Neural cell (in vitro differentiated cells): ENCODE data around the gene GALNT14. TPM values are rescaled to one million over a fixed set of nuclear protein-coding genes. Genes with fewer than 3 reads are reported as not detected.

Experiments used
- H2AFZ ChIP-seq: fragments of 200-600, 300-800 bp; sonication (generic), shearing (Covaris generic); 2 replicates; pipeline ENCODE4 v1.6.0; 2014; ENCODE audit warnings: low read depth, mild to moderate bottlenecking, antibody characterized with exemption, low read length, moderate library complexity
- H3F3A ChIP-seq: fragments of 200-600 bp; shearing (Covaris generic); 2 replicates; pipeline ENCODE4 v1.6.1; 2016; ENCODE audit warnings: mild to moderate bottlenecking, moderate library complexity, mixed read lengths, antibody characterized with exemption, low read length; ENCODE audit not compliant: insufficient read depth, poor library complexity, severe bottlenecking
- H3K27ac ChIP-seq: fragments of 200-600, 300-800 bp; sonication (generic), shearing (Covaris generic); 2 replicates; pipeline ENCODE4 v1.5.1; 2014; ENCODE audit warnings: mild to moderate bottlenecking, low read length, moderate library complexity
- H3K27me3 ChIP-seq: fragments of 300-800, 200-600 bp; sonication (generic), shearing (Covaris generic); 2 replicates; pipeline ENCODE4 v1.6.0; 2014; ENCODE audit warnings: mild to moderate bottlenecking, low read depth, low read length, moderate library complexity; ENCODE audit not compliant: insufficient read depth
- H3K36me3 ChIP-seq: fragments of 300-800, 200-600 bp; sonication (generic), shearing (Covaris generic); 2 replicates; pipeline ENCODE4 v1.5.1; 2014; ENCODE audit warnings: mild to moderate bottlenecking, antibody characterized with exemption, low read length, moderate library complexity; ENCODE audit not compliant: insufficient read depth
- H3K4me2 ChIP-seq: fragments of 300-800, 200-600 bp; sonication (generic), shearing (Covaris generic); 2 replicates; pipeline ENCODE4 v1.6.0; 2014; ENCODE audit warnings: mild to moderate bottlenecking, low read length
- H3K4me3 ChIP-seq: fragments of 300-800, 200-600 bp; sonication (generic), shearing (Covaris generic); 2 replicates; pipeline ENCODE4 v1.5.1; 2014; ENCODE audit warnings: mild to moderate bottlenecking, low read length, moderate library complexity
- H3K79me2 ChIP-seq: fragments of 200-600 bp; shearing (Covaris generic); replicated peaks from 2 replicates; pipeline ENCODE4 v1.6.0; 2014; ENCODE audit warnings: mild to moderate bottlenecking, low read length, moderate library complexity; ENCODE audit not compliant: insufficient read depth
- H3K9ac ChIP-seq: fragments of 300-800, 200-600 bp; sonication (generic), shearing (Covaris generic); 2 replicates; pipeline ENCODE4 v1.6.1; 2016; ENCODE audit warnings: mild to moderate bottlenecking, low read length, mixed read lengths
- H3K9me2 ChIP-seq: fragments of 200-600 bp; shearing (Covaris generic); 2 replicates; pipeline ENCODE4 v1.6.1; 2016; ENCODE audit warnings: mild to moderate bottlenecking, low read length, mixed read lengths; ENCODE audit not compliant: insufficient read depth
- H3K9me3 ChIP-seq: fragments of 200-600, 300-800 bp; sonication (generic), shearing (Covaris generic); 2 replicates; pipeline ENCODE4 v1.6.1; 2016; ENCODE audit warnings: mild to moderate bottlenecking, mixed run types, low read length, moderate library complexity, mixed read lengths
- H4K20me1 ChIP-seq: fragments of 200-600 bp; shearing (Covaris generic); 2 replicates; pipeline ENCODE4 v1.6.1; 2016; ENCODE audit warnings: mild to moderate bottlenecking, mixed run types; ENCODE audit not compliant: insufficient read depth
- EP300 ChIP-seq: fragments of 450-650 bp; conservative IDR thresholded peaks from 2 replicates; pipeline ENCODE4 v1.6.1; 2014; ENCODE audit warnings: antibody characterized with exemption, mild to moderate bottlenecking, moderate library complexity; ENCODE audit not compliant: poor library complexity, severe bottlenecking
- EZH2 ChIP-seq: fragments of 200-600, 300-800 bp; shearing (Covaris generic), sonication (generic); IDR thresholded peaks from 2 replicates; pipeline ENCODE4 v1.6.1; 2014; ENCODE audit warnings: antibody characterized with exemption, low read length, borderline replicate concordance, mild to moderate bottlenecking; ENCODE audit not compliant: insufficient read depth, poor library complexity, severe bottlenecking
- MXI1 ChIP-seq: fragments of 450-650 bp; conservative IDR thresholded peaks from 2 replicates; pipeline ENCODE4 v1.6.1; 2014; ENCODE audit warnings: antibody characterized with exemption, mild to moderate bottlenecking; ENCODE audit not compliant: poor library complexity, severe bottlenecking
- POLR2AphosphoS5 ChIP-seq: IDR thresholded peaks from 2 replicates; pipeline ENCODE4 v1.6.1; 2012
- RAD21 ChIP-seq: fragments of 450-650 bp; conservative IDR thresholded peaks from 2 replicates; pipeline ENCODE4 v1.6.1; 2014; ENCODE audit warnings: antibody characterized with exemption, mild to moderate bottlenecking, moderate library complexity
- SMC3 ChIP-seq: fragments of 450-650 bp; conservative IDR thresholded peaks from 2 replicates; pipeline ENCODE4 v1.6.1; 2014; ENCODE audit warnings: antibody characterized with exemption, mild to moderate bottlenecking, moderate library complexity; ENCODE audit not compliant: poor library complexity
- TAF1 ChIP-seq: IDR thresholded peaks from 2 replicates; pipeline ENCODE4 v1.6.1; 2012; ENCODE audit warnings: low read depth
- polyA plus RNA-seq: library from polyadenylated mRNA; depleted of rRNA; stranded (reverse); fragments of >200 nt; gene quantifications from 2 replicates; pipeline ENCODE4 v1.2.3, GENCODE V29; 2014
- TF ChIP-seq, protein P1 (sequence below): IDR thresholded peaks from 2 replicates; pipeline ENCODE4 v1.6.1; 2012; ENCODE audit warnings: borderline replicate concordance
- TF ChIP-seq, protein P2 (sequence below): fragments of 450-650 bp; IDR thresholded peaks from 2 replicates; pipeline ENCODE4 v1.5.1; 2014; ENCODE audit warnings: antibody characterized with exemption, mild to moderate bottlenecking, moderate library complexity; ENCODE audit not compliant: poor library complexity, severe bottlenecking

The GALNT14 gene
- polyA plus RNA-seq, 1 donor from 2014 or later: 15.9 TPM

DNA sequence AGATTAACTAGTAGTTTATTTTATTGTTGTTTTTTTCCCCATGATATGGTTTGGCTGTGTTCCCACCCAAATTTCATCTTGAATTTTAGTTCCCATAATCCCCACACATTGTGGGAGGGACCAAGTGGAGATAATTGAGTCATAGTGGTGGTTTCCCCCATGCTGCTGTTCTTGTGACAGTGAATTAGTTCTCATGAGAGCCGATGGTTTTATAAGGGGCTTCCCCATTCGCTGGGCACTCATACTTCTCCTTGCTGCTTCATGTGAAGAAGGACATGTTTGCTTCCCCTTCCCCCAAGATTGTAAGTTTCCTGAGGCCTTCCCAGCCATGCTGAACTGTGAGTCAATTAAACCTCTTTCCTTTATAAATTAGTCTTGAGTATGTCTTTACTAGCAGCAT lies 36.5 kb downstream of the GALNT14 start:
- H3K4me3 ChIP-seq: no peak overlapping the region
- no peak overlapping the region for H3K9ac ChIP-seq
- no peaks in the 10 kb centered on the region for H3K27me3 ChIP-seq
- TF ChIP-seq TAF1 (no peak), RAD21 (no peak), MXI1 (no peak), EP300 (no peak), EZH2 (no peak), SMC3 (no peak)
- TF ChIP-seq, protein P1, sequence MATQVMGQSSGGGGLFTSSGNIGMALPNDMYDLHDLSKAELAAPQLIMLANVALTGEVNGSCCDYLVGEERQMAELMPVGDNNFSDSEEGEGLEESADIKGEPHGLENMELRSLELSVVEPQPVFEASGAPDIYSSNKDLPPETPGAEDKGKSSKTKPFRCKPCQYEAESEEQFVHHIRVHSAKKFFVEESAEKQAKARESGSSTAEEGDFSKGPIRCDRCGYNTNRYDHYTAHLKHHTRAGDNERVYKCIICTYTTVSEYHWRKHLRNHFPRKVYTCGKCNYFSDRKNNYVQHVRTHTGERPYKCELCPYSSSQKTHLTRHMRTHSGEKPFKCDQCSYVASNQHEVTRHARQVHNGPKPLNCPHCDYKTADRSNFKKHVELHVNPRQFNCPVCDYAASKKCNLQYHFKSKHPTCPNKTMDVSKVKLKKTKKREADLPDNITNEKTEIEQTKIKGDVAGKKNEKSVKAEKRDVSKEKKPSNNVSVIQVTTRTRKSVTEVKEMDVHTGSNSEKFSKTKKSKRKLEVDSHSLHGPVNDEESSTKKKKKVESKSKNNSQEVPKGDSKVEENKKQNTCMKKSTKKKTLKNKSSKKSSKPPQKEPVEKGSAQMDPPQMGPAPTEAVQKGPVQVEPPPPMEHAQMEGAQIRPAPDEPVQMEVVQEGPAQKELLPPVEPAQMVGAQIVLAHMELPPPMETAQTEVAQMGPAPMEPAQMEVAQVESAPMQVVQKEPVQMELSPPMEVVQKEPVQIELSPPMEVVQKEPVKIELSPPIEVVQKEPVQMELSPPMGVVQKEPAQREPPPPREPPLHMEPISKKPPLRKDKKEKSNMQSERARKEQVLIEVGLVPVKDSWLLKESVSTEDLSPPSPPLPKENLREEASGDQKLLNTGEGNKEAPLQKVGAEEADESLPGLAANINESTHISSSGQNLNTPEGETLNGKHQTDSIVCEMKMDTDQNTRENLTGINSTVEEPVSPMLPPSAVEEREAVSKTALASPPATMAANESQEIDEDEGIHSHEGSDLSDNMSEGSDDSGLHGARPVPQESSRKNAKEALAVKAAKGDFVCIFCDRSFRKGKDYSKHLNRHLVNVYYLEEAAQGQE: no peak
- H3K4me2 ChIP-seq: no peak overlapping the region
- H4K20me1 ChIP-seq: no peaks in the 10 kb centered on the region
- no peak overlapping the region for H2AFZ ChIP-seq
- H3K9me2 ChIP-seq: no peaks in the 10 kb centered on the region
- no peaks in the 10 kb centered on the region for H3K9me3 ChIP-seq
- no peak overlapping the region for H3K27ac ChIP-seq
- no peaks in the 10 kb centered on the region for H3F3A ChIP-seq
- H3K79me2 ChIP-seq: no peaks in the 10 kb centered on the region
- H3K36me3 ChIP-seq: no peaks in the 10 kb centered on the region

DNA sequence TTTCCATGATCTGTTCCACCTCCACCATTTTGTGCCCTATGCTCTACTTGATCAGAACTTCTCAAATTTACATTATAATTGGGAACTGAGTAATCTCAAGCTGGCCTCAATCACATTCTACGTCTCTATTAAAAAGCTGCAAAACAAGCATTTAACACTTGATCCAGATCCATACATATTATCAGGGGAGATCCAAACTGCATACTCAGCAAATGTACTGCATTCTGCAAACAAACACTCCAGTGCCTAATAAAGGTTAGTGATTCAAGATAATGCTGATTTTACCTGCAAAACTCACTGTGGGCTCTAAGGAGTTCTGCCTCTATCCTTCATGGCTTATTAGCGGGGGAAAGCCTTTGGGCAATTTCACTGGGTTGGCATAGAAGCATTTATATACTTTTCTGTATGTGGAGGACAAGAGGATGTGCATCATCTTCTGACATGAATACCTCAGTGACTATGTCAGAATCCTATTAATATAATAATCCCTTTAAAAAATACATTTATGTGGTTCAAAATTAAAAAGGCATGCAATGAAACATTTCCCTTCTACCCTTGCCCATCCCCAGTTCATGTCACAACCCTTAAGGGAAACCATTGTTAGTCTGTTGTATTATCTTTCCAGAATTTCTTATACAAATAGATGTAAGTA lies 40.2 kb downstream of the GALNT14 start:
- Histone ChIP-seq H2AFZ (no peak overlapping the region), H3K9ac (no peak overlapping the region), H3K27ac (no peak overlapping the region), H3K36me3 (no peaks in the 10 kb centered on the region), H4K20me1 (no peaks in the 10 kb centered on the region), H3K4me3 (no peak overlapping the region), H3K9me2 (no peaks in the 10 kb centered on the region), H3K9me3 (no peaks in the 10 kb centered on the region), H3F3A (no peaks in the 10 kb centered on the region), H3K4me2 (no peak overlapping the region), H3K79me2 (no peaks in the 10 kb centered on the region), H3K27me3 (no peaks in the 10 kb centered on the region)
- TF ChIP-seq, protein P1: no peak
- no peak for TF ChIP-seq SMC3
- no peak for TF ChIP-seq TAF1
- TF ChIP-seq, protein P2, sequence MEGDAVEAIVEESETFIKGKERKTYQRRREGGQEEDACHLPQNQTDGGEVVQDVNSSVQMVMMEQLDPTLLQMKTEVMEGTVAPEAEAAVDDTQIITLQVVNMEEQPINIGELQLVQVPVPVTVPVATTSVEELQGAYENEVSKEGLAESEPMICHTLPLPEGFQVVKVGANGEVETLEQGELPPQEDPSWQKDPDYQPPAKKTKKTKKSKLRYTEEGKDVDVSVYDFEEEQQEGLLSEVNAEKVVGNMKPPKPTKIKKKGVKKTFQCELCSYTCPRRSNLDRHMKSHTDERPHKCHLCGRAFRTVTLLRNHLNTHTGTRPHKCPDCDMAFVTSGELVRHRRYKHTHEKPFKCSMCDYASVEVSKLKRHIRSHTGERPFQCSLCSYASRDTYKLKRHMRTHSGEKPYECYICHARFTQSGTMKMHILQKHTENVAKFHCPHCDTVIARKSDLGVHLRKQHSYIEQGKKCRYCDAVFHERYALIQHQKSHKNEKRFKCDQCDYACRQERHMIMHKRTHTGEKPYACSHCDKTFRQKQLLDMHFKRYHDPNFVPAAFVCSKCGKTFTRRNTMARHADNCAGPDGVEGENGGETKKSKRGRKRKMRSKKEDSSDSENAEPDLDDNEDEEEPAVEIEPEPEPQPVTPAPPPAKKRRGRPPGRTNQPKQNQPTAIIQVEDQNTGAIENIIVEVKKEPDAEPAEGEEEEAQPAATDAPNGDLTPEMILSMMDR: no peak
- no peak for TF ChIP-seq RAD21
- TF ChIP-seq POLR2AphosphoS5: no peak
- no peak for TF ChIP-seq MXI1
- TF ChIP-seq EZH2: no peak
- TF ChIP-seq EP300: no peak
